HG03571 (cell line): ENCODE data around the gene IL6ST.
"Not testable (repeated sequence)": the region's sequence is repeated elsewhere in the genome, so short reads cannot be mapped to it uniquely, and the experiment has no call there.

Source experiments
- ATAC-seq: cut with Tn5 transposase; IDR thresholded peaks from one replicate; pipeline ENCODE4 v1.9.1; 2021; ENCODE audit not compliant: unreplicated experiment

The IL6ST gene

DNA sequence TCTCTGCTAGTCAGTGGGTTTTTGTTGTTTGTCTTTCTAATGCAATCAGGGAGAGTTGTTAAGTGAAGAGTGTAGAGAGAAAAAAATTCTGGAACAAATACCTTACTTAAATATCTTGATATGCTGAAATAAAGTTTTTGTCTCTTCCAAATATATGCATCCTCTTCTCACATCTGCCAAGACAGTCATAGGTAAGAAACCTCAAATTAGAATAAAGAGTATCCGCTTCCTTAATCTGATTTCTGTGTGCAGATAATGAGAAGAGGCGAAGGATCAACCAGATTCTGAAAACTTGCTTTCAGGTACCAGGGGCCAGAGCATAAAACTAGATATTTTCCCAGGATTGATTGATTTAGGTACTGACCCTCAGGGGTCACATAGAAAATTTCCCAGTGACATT is 11.3 kb upstream of the IL6ST start:
- ATAC-seq: no peak

DNA sequence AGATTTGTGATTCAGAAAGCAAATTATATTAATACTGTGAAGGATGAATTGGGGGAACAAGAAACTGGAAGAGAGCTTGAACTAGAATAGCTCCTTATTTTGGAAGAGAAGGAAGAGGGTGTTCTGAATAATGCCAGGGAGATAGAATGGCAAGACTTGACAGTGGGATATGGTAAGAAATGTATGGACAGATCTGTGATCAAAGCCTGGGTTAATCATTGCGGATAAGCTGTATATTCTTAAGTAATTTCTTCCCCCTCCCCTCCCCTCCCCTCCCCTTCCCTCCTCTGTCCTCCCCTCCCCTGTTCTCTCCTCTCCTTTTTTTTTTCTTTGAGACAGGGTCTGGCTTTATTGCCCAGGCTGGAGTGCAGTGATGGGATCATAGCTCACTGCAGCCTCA is 10.1 kb upstream of the IL6ST start:
- ATAC-seq: no peak

- ATAC-seq: no peak
Measured at GRCh38 chr5:56003679-56004078, 8.9 kb upstream of the IL6ST start.

DNA sequence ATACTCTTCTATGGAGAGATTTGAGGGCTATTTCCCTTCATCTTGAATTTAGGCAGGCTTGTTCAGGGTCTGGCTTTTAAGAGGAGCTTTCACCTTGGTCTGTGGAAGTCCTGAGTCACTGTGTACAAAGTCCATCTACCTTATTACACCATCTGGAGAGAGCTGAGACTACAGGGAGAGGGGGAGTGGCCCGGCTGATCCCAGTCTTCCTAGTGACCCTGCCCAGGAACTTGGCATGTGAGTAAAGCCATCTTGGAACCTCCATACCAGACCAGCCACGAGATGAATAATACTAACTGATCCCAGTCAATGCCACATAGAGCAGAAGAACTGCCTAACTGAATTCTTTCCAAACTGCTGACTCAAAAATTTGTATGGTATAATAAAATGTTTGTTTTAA is 8.4 kb upstream of the IL6ST start:
- ATAC-seq: no peak

GRCh38 chr5:56002303-56002702 is 7.5 kb upstream of the IL6ST start:
- ATAC-seq: no peak

DNA sequence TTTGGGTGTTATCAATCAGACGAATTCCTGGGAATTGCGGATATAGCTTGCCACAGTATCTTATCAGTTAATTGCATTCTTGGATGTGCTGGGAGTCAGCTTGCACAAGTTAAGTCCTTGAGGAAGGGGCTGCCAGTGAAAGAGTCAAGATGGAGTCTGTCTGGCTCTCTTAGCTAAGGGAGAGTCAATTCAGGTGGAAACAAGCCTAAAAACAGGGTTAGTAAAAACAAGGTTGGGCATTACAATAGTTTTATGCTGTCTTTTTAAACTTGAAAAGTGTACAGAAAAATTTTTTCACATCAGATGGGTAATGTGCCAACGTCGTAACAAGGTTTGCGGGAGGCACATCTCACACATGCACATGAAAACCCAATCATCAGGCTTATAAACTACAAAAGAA is 5.5 kb upstream of the IL6ST start:
- not testable (repeated sequence) for ATAC-seq

DNA sequence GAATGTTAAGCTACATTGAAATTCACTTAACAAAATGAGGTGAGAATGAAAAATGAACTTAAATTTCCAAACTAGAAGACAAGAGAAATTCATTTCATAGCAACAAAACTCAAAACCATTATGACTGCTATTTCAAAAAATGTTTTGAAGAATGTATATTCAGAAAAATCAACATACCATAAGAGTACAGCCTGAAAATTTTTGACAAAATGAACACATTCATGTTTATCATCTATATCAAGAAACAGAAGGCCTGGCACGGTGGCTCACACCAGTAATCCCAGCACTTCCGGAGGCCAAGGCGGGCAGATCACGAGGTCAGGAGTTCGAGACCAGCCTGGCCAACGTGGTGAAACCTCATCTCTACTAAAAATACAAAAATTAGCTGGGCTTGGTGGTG is 4.2 kb upstream of the IL6ST start:
- no peak for ATAC-seq

DNA sequence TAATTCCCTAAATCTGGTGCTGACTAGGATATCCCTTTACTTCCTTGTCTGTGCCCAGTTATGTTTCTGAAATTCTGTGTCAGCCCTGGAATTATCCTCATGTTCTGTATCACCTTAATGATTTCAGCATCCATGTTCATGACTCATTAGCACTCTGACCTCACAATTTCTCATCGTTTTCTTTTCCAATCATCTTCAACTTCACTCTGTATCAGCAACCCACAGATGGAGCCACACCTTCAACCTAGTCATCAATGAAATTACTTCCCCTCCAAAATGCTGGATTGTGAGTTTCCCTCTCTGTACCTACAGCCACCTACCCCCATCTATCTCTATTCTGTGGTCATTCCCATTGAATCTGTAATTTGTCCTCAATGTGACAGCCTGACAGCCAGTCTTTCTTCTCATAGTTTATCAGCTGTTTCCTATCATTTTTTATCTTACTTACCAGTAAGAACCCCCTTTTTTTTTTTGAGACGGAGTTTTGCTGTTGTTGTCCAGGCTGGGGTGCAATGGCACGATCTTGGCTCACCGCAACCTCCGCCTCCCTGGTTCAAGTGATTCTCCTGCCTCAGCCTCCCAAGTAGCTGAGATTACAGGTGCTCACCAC is 3.1 kb upstream of the IL6ST start:
- no peak for ATAC-seq

DNA sequence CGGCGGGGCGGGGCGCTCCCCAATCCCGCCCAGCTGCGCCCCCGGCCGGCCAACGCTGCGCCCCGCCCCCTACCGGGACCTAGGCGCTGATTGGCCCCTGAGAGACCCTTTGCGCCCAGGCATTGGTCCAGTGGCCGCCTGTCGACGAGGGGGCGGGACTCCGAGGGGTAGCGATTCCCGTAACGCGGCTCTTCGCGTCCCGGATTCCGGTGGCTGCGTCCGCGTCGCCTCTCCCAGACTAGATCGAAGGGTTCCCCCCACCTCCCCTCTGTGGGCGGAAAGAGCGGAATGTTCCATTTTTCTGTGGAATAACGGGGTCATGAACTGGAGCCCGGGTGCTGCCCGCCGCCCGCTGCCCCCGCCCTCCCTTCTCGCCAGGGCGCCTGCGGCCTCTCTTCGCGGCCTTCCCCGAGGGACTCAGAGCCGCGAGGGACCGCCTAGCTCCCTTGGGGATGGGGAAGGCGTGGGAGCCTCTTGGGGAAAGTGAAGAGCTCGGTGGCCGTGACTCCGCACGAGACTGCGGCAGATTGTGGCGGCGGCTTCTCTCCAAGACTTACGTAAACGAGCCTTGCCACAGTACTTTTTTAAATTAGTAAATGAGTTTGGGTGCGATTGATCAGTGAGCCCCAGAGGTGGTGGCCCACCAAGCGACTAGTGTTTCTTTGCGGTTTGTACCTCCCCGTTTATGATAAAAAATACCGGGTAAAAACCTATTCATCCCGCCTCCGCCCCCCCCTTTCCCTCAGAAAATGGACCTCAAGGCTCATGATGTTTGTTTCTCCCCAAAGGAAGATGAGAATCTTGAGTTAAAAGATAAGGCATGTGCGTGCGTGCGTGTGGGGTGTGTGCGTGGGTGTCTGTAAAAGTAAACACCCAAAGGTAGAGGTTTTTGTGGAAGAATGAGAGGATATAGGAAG is 493 bp upstream of the IL6ST start:
- peak; percentile 88 for ATAC-seq

GRCh38 chr5:55993731-55994494 is 850 bp downstream of the IL6ST start:
- no peak for ATAC-seq

DNA sequence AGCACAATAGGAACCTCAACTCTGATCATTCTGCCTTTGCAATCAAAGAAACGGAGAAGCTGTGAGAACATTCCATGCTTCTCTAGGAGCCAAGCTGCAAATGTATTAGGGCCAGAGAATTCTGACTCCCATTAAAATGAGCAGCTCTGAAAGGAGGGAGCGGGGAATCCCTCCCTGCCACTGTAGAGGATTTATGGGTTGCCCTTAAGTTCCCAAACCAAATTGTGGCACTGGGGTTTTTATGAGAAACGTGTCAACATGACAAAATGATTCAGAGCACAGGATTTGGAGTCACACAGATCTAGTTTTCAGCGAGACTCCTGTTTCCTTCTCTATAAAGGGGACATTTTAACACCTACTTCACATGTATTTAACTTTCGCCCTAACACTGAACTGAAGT is 1.8 kb downstream of the IL6ST start:
- no peak for ATAC-seq

GRCh38 chr5:55991768-55992486 is 2.8 kb downstream of the IL6ST start:
- no peak for ATAC-seq

GRCh38 chr5:55990895-55991294 is 3.9 kb downstream of the IL6ST start:
- ATAC-seq: not testable (repeated sequence)

DNA sequence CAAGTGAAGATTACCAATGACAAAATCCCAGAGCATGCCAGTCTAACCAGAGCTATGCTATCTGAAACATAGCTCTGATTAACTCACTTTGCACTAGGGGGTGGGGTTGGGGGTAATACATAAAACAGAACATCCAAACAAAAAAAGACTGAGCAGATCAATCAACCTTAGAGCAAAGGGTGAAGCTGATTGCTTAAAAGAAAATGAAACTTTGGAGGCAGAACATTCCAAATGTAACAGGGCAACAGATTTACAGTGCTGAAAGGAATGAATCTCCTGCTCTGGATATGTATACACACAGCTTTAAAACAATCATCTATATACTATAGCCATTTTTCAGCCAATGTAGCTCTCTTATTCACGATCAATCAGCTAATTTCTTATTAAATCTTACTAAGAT is 4.9 kb downstream of the IL6ST start:
- ATAC-seq: no peak

DNA sequence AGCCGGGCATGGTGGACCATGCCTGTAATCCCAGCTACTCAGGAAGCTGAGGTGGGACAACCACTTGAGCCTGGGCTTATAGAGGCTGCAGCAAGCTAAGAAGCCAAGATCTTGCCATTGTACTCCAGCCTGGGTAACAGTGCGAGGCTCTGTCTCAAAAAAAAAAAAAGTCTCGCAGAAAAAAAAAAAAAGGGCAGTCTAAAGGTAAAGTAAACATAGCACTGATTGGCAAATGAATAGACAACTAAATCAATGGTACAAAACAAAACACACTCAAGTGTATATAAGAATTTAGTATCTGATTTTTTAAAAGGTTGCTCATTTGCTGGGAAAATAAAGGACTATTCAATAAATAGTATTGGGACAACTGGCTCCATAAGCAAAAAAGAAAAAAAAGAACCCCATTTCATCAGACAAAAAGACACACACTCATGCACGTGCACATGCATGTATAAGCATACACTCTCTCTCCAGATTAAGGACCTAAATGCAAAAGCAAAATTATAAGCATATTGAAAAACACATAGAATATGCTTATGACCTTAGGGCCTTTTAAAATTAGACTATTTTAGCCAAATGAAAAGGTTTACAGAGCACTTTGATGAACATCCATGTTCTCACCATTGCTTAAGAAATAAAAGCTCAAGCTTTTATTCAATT is 5.7 kb downstream of the IL6ST start:
- ATAC-seq: no peak

DNA sequence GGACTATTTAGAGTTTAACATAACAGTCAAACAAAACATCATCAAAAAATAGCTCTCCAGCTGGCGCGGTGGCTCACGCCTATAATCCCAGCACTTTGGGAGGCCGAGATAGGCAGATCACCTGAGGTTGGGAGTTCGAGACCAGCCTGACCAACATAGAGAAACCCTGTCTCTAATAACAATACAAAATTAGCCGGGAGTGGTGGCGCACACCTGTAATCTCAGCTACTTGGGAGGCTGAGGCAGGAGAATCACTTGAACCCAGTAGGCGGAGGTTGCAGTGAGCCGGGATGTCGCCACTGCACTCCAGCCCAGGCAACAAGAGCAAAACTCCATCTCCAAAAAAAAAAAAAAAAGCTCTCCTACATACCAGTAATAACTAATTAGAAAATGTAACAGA is 6.3 kb downstream of the IL6ST start:
- ATAC-seq: not testable (repeated sequence)

DNA sequence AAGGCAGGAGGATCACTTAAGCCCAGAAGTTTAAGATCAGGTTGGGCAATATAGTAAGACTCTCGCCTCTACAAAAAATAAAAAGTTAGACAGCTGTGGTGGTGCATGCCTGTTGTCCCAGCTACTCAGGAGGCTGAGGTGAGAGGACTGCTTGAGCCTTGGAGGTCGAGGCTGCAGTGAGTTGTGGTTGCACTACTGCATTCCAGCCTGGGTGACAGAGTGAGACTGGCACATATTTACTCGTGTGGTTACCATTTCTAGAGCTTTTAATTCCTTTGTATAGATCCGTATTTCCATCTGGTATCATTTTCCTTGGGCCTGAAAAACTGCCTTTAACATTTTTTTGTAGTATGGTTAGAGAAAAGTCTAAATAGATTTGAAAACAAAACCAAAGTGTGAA is 7.8 kb downstream of the IL6ST start:
- ATAC-seq: no peak

DNA sequence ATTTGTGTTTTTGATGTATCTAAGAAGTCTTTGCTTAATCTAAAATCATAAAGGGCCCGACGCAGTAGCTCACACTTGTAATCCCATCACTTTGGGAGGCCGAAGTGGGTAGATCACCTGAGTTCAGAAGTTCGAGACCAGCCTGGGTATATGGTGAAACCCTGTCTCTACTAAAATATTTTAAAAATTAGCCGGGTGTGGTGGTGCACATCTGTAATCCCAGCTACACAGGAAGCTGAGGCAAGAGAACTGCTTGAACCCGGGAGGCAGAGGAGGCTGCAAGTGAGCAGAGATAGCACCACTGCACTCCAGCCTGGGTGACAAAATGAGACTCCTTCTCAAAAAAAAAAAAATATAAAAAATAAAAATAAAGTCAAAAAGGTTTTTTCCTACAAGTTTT is 9.6 kb downstream of the IL6ST start:
- ATAC-seq: no peak

GRCh38 chr5:55983986-55984385 is 10.8 kb downstream of the IL6ST start:
- ATAC-seq: no peak

GRCh38 chr5:55982957-55983381 is 11.8 kb downstream of the IL6ST start:
- ATAC-seq: no peak

- no peak for ATAC-seq
Measured at GRCh38 chr5:55973296-55973695, 21.5 kb downstream of the IL6ST start.
